Prostate gland (tissue), 2 donors: ENCODE results near the gene ARSB.
A peak's percentile ranks its signal among the peaks of the same experiment; 100 is the strongest.

ENCODE experiments used
- POLR2A ChIP-seq: fragments of 450-650 bp; IDR thresholded peaks from one replicate; pipeline ENCODE4 v1.6.1; 2016; ENCODE audit warnings: antibody characterized with exemption, mild to moderate bottlenecking
- TF ChIP-seq, protein P1 (sequence below), 4 experiments: fragments of 200-600 bp in 2 of 4; fragments of 450-650 bp in 2 of 4; sonication (generic) in 2 of 4; IDR thresholded peaks; 1 replicate in 3 of 4; 2 replicates in 1 of 4; pipeline ENCODE4 v1.5.1; 2016 to 2019; ENCODE audit warnings: antibody characterized with exemption in 4 of 4, mild to moderate bottlenecking in 2 of 4, moderate library complexity in 2 of 4

DNA sequence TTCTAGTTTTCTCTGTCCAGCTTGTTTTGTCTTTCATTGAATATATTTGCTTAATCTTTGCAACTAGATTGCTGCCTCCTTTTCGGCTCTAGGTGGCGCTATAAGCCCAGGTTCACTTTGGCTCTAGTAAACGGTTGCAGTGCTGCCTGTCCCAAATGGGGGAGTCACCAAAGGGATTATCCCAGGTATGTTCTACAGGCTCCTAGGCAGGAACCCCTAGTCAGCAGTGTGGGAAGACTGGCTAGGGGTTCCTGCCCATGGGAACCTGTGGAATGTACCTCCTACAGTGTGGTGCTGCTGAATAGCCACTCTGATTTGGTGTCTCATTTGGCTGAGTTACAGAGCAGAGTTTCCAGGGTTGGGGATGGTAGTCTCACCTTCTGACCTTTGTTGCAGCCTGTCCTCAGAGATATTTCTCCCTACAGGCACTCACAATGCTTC, 85.2 kb downstream of the ARSB start:
- TF ChIP-seq, protein P1, sequence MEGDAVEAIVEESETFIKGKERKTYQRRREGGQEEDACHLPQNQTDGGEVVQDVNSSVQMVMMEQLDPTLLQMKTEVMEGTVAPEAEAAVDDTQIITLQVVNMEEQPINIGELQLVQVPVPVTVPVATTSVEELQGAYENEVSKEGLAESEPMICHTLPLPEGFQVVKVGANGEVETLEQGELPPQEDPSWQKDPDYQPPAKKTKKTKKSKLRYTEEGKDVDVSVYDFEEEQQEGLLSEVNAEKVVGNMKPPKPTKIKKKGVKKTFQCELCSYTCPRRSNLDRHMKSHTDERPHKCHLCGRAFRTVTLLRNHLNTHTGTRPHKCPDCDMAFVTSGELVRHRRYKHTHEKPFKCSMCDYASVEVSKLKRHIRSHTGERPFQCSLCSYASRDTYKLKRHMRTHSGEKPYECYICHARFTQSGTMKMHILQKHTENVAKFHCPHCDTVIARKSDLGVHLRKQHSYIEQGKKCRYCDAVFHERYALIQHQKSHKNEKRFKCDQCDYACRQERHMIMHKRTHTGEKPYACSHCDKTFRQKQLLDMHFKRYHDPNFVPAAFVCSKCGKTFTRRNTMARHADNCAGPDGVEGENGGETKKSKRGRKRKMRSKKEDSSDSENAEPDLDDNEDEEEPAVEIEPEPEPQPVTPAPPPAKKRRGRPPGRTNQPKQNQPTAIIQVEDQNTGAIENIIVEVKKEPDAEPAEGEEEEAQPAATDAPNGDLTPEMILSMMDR (IDR thresholded peaks at IDR 0.05) = peak in 3 of 4 experiments; percentile 14 to 45 (median 28)
- no peak for TF ChIP-seq POLR2A
